ENCODE measurements around the gene ZNF260. TPM values are rescaled to one million over a fixed set of nuclear protein-coding genes. Genes with fewer than 3 reads are reported as not detected.
A peak's percentile ranks its signal among the peaks of the same experiment; 100 is the strongest.

The ZNF260 gene
- total RNA-seq, 2 donors from 2014 or later, result 47.3 to 56.3 TPM

- peaks cover 15% of the 10 kb centered on the region for H3K4me1 Mint-ChIP-seq
- no peak overlapping the region for H3K4me3 Mint-ChIP-seq
- peaks cover 66% of the 10 kb centered on the region for H3K36me3 Mint-ChIP-seq (ENCODE audit: low read depth)
- Histone ChIP-seq H3K27me3 (ENCODE audit: control insufficient read depth, insufficient read depth, low read length, poor library complexity, severe bottlenecking) (no peaks in the 10 kb centered on the region), H3K36me3 (ENCODE audit: control insufficient read depth, insufficient read depth, low read length) (peaks cover 70% of the 10 kb centered on the region), H3K27ac (ENCODE audit: low read depth, low read length) (no peak overlapping the region), H3K4me3 (ENCODE audit: low read length) (peak overlapping the region; percentile 100), H3K9ac (ENCODE audit: extremely low read depth, low read length, poor library complexity, severe bottlenecking) (no peak overlapping the region), H3K9me3 (ENCODE audit: control insufficient read depth, low read length) (peaks cover 71% of the 10 kb centered on the region), H3K4me1 (ENCODE audit: control insufficient read depth, insufficient read depth, low read length) (peaks cover 3% of the 10 kb centered on the region)
- 93 to 100% methylated on average over 2 to 4 of the region's 4 CpGs for WGBS, 2 experiments (ENCODE audit: insufficient coverage in 1 of 2, insufficient read length in 1 of 2)
- H3K27me3 Mint-ChIP-seq (ENCODE audit: insufficient read depth), result no peaks in the 10 kb centered on the region
- H3K27ac Mint-ChIP-seq, result no peak overlapping the region
- no peak for DNase-seq
- peaks cover 71% of the 10 kb centered on the region for H3K9me3 Mint-ChIP-seq
- TF ChIP-seq CTCF (conservative IDR thresholded peaks at IDR 0.05), result no peak
Observed at GRCh38 chr19:36524617-36525016, 3.5 kb downstream of the ZNF260 start.

GRCh38 chr19:36514012-36514612 lies 14.0 kb downstream of the ZNF260 start:
- peaks cover 81% of the 10 kb centered on the region for H3K36me3 Mint-ChIP-seq (ENCODE audit: low read depth)
- H3K27ac Mint-ChIP-seq, result no peak overlapping the region
- WGBS, 2 experiments (ENCODE audit: insufficient coverage in 1 of 2, insufficient read length in 1 of 2), result 92% methylated on average over 1 of the region's 2 CpGs; no CpG with 5 or more reads in 1 of the 2 experiments
- TF ChIP-seq CTCF (conservative IDR thresholded peaks at IDR 0.05), result no peak
- no peaks in the 10 kb centered on the region for H3K4me1 Mint-ChIP-seq
- Histone ChIP-seq H3K9ac (ENCODE audit: extremely low read depth, low read length, poor library complexity, severe bottlenecking) (no peak overlapping the region), H3K4me1 (ENCODE audit: control insufficient read depth, insufficient read depth, low read length) (no peaks in the 10 kb centered on the region), H3K27me3 (ENCODE audit: control insufficient read depth, insufficient read depth, low read length, poor library complexity, severe bottlenecking) (no peaks in the 10 kb centered on the region), H3K4me3 (ENCODE audit: low read length) (peak overlapping the region; percentile 78), H3K27ac (ENCODE audit: low read depth, low read length) (no peak overlapping the region), H3K9me3 (ENCODE audit: control insufficient read depth, low read length) (peaks cover 99% of the 10 kb centered on the region), H3K36me3 (ENCODE audit: control insufficient read depth, insufficient read depth, low read length) (peaks cover 89% of the 10 kb centered on the region)
- H3K27me3 Mint-ChIP-seq (ENCODE audit: insufficient read depth), result no peaks in the 10 kb centered on the region
- H3K4me3 Mint-ChIP-seq, result no peak overlapping the region
- peaks cover 99% of the 10 kb centered on the region for H3K9me3 Mint-ChIP-seq
- DNase-seq, result no peak

GRCh38 chr19:36508325-36508724 lies 19.7 kb downstream of the ZNF260 start:
- no peak overlapping the region for H3K9ac ChIP-seq (ENCODE audit: extremely low read depth, low read length, poor library complexity, severe bottlenecking)
- Mint-ChIP-seq H3K4me3 (no peak overlapping the region), H3K36me3 (ENCODE audit: low read depth) (peaks cover 35% of the 10 kb centered on the region), H3K9me3 (peaks cover 98% of the 10 kb centered on the region), H3K27me3 (ENCODE audit: insufficient read depth) (no peaks in the 10 kb centered on the region), H3K4me1 (no peaks in the 10 kb centered on the region), H3K27ac (no peak overlapping the region)
- H3K27me3 ChIP-seq (ENCODE audit: control insufficient read depth, insufficient read depth, low read length, poor library complexity, severe bottlenecking), result no peaks in the 10 kb centered on the region
- H3K36me3 ChIP-seq (ENCODE audit: control insufficient read depth, insufficient read depth, low read length), result peaks cover 32% of the 10 kb centered on the region
- TF ChIP-seq CTCF (conservative IDR thresholded peaks at IDR 0.05), result no peak
- H3K4me1 ChIP-seq (ENCODE audit: control insufficient read depth, insufficient read depth, low read length), result no peaks in the 10 kb centered on the region
- 79 to 92% methylated on average over 3 of the region's 3 CpGs for WGBS, 2 experiments (ENCODE audit: insufficient coverage in 1 of 2, insufficient read length in 1 of 2)
- no peak for DNase-seq
- H3K27ac ChIP-seq (ENCODE audit: low read depth, low read length), result no peak overlapping the region
- H3K9me3 ChIP-seq (ENCODE audit: control insufficient read depth, low read length), result peaks cover 69% of the 10 kb centered on the region
- peak overlapping the region; percentile 19 for H3K4me3 ChIP-seq (ENCODE audit: low read length)

All from endodermal cell (in vitro differentiated cells).